K562 (cell line): ENCODE data around the gene AKAP12. TPM values are rescaled to one million over a fixed set of nuclear protein-coding genes. Genes with fewer than 3 reads are reported as not detected.

ENCODE experiments used
- ATAC-seq: fragments of 200-7000 bp; cut with Tn5 transposase; 3 replicates; pipeline ENCODE4 v1.9.1; 2020; ENCODE audit warnings: moderate library complexity
- BruUV-seq: library from RNA; stranded (reverse); fragments of 400-500 nt; replicated peaks from 2 replicates; lab custom pipeline; 2021; lab: Mats Ljungman, UMichigan
- CTCF ChIA-PET: fragments of 300-600 bp; formaldehyde crosslinking; extraction: SDS; loops from one replicate; lab custom pipeline; 2021; ENCODE audit warnings: low intra/inter-chr PET ratio; lab: Yijun Ruan, JAX
- POLR2A ChIA-PET: fragments of 300-600, 350-650 bp; sonication (Branson Sonifier 250); formaldehyde crosslinking; extraction: SDS; loops from one replicate; lab custom pipeline; 2021; ENCODE audit warnings: antibody characterized with exemption, inconsistent platforms; lab: Yijun Ruan, JAX
- DNase-seq, 4 experiments: peaks; one replicate each; pipeline versions ENCODE4 v3.0.0 to v3.0.0-alpha.2; 2011 to 2018; ENCODE audit warnings: low spot score in 3 of 4, mixed read lengths in 3 of 4; ENCODE audit errors: extremely low read depth in 1 of 4
- FAIRE-seq: peaks from 2 replicates; lab custom pipeline; 2011; peaks lifted over from hg19 to GRCh38; lab: Jason Lieb, UNC
- H2AFZ ChIP-seq: 2 replicates; pipeline ENCODE4 v1.6.0; 2011; ENCODE audit warnings: low read depth, low read length, control low read depth, inconsistent platforms
- H3K27ac ChIP-seq: fragments of 200-600 bp; 3 replicates; pipeline ENCODE4 v1.8.0; 2011; ENCODE audit warnings: low read depth, mild to moderate bottlenecking, control low read depth, inconsistent platforms, low read length, moderate library complexity, mixed read lengths; ENCODE audit errors: extremely low read depth
- H3K27me3 ChIP-seq, 2 experiments: fragments of 300-600 bp in 1 of 2; 2 replicates in 1 of 2; 3 replicates in 1 of 2; pipeline versions ENCODE4 v1.6.0 to v1.8.0; 2011; ENCODE audit warnings: inconsistent platforms in 2 of 2, low read length in 2 of 2, mild to moderate bottlenecking in 1 of 2, mixed read lengths in 1 of 2, moderate library complexity in 1 of 2; ENCODE audit not compliant: control insufficient read depth in 2 of 2, insufficient read depth in 2 of 2
- H3K36me3 ChIP-seq: fragments of 300-600 bp; 3 replicates; pipeline ENCODE4 v1.8.0; 2011; ENCODE audit warnings: mild to moderate bottlenecking, low read length, inconsistent platforms; ENCODE audit not compliant: control insufficient read depth, insufficient read depth
- H3K4me1 ChIP-seq, 2 experiments: fragments of 200-600 bp in 1 of 2; replicated peaks in 1 of 2; 2 replicates in 1 of 2; 3 replicates in 1 of 2; pipeline versions ENCODE4 v1.5.1 to v1.8.0; 2011; ENCODE audit warnings: inconsistent platforms in 2 of 2, low read length in 2 of 2, mild to moderate bottlenecking in 1 of 2, mixed read lengths in 1 of 2, moderate library complexity in 1 of 2; ENCODE audit not compliant: control insufficient read depth in 2 of 2, insufficient read depth in 2 of 2
- H3K4me2 ChIP-seq: 2 replicates; pipeline ENCODE4 v1.6.1; 2011; ENCODE audit warnings: low read length, control low read depth, inconsistent platforms, mixed read lengths; ENCODE audit not compliant: insufficient read depth
- H3K4me3 ChIP-seq: fragments of 200-600 bp; sonication (generic), shearing (Covaris generic); 2 replicates; pipeline ENCODE4 v1.5.1; 2016; ENCODE audit warnings: control low read depth, inconsistent platforms
- H3K79me2 ChIP-seq: fragments of 200-600 bp; 3 replicates; pipeline ENCODE4 v1.8.0; 2011; ENCODE audit warnings: low read length, inconsistent platforms; ENCODE audit not compliant: control insufficient read depth, insufficient read depth
- H3K9ac ChIP-seq, 2 experiments: 2 replicates each; pipeline versions ENCODE4 v1.6.0 to v1.6.1; 2011; ENCODE audit warnings: low read depth in 2 of 2, low read length in 2 of 2, control low read depth in 1 of 2, inconsistent platforms in 1 of 2, mild to moderate bottlenecking in 1 of 2, mixed read lengths in 1 of 2; ENCODE audit not compliant: insufficient read depth in 1 of 2
- H3K9me1 ChIP-seq: one replicate; pipeline ENCODE4 v1.6.0; 2011; ENCODE audit warnings: inconsistent platforms, mild to moderate bottlenecking, low read length, moderate library complexity; ENCODE audit not compliant: control insufficient read depth, insufficient read depth
- H3K9me3 ChIP-seq: replicated peaks from 2 replicates; pipeline ENCODE4 v1.5.1; 2011; ENCODE audit warnings: low read depth, low read length, inconsistent platforms; ENCODE audit not compliant: control insufficient read depth, insufficient read depth
- H4K20me1 ChIP-seq: replicated peaks from 2 replicates; pipeline ENCODE4 v1.6.1; 2011; ENCODE audit warnings: low read length, inconsistent platforms, mixed read lengths; ENCODE audit not compliant: control insufficient read depth, insufficient read depth
- CBX8 ChIP-seq: fragments of 200-600 bp; sonication (generic); IDR thresholded peaks from 2 replicates; pipeline ENCODE4 v1.6.1; 2012; ENCODE audit warnings: borderline replicate concordance, mixed run types, low read depth, mild to moderate bottlenecking, moderate library complexity, mixed read lengths, low read length, control low read depth, inconsistent platforms; ENCODE audit not compliant: poor library complexity, severe bottlenecking; ENCODE audit errors: extremely low read depth
- CUX1 ChIP-seq: fragments of 200-800 bp; sonication (Bioruptor generic); IDR thresholded peaks from 2 replicates; pipeline ENCODE4 v1.6.1; 2016; ENCODE audit warnings: missing genetic modification characterization, missing compliant biosample characterization
- FOXA1 ChIP-seq: fragments of 450-650 bp; IDR thresholded peaks from 2 replicates; pipeline ENCODE4 v1.6.1; 2016; ENCODE audit warnings: mild to moderate bottlenecking, borderline replicate concordance
- LCOR ChIP-seq: sonication (generic); formaldehyde crosslinking; IDR thresholded peaks from 2 replicates; pipeline ENCODE4 v1.8.0; 2022; ENCODE audit warnings: mild to moderate bottlenecking, missing genetic modification reagents
- MED1 ChIP-seq: sonication (generic); formaldehyde crosslinking; IDR thresholded peaks from 2 replicates; pipeline ENCODE4 v1.8.1; 2023; ENCODE audit warnings: missing genetic modification reagents, borderline replicate concordance
- NEUROD1 ChIP-seq: fragments of 150-350 bp; IDR thresholded peaks from 2 replicates; pipeline ENCODE4 v1.6.1; 2014; ENCODE audit warnings: borderline replicate concordance, low read length, low read depth; ENCODE audit not compliant: partially characterized antibody
- RBM22 ChIP-seq: fragments of 200-400 bp; formaldehyde crosslinking; IDR thresholded peaks from 2 replicates; pipeline ENCODE4 v1.6.1; 2018; ENCODE audit warnings: low read length, low read depth; ENCODE audit not compliant: poor library complexity, severe bottlenecking
- SREBF2 ChIP-seq: sonication (generic); formaldehyde crosslinking; IDR thresholded peaks from 2 replicates; pipeline ENCODE4 v1.4.0; 2020; ENCODE audit warnings: mild to moderate bottlenecking, missing genetic modification reagents
- ZC3H4 ChIP-seq: sonication (generic); formaldehyde crosslinking; IDR thresholded peaks from 2 replicates; pipeline ENCODE4 v1.9.0; 2021; ENCODE audit warnings: missing genetic modification reagents, borderline replicate concordance
- ZNF316 ChIP-seq: fragments of 450-650 bp; IDR thresholded peaks from 2 replicates; pipeline ENCODE4 v1.6.1; 2016
- whole genome bisulfite sequencing: fragments of 100-300 bp; shearing (Covaris generic); methylation state at CpG from one replicate; pipeline ENCODE4 v1.1.6; 2016; ENCODE audit warnings: low coverage, mixed read lengths; ENCODE audit not compliant: insufficient coverage; ENCODE audit errors: missing lambda C conversion rate; 5-methylcytosine and 5-hydroxymethylcytosine counted together
- in situ Hi-C: fragments of 300-500 bp; cut with MboI; formaldehyde crosslinking; loops from 4 replicates; pipeline ENCODE4 v1.15.0; 2018; ENCODE audit warnings: inconsistent platforms, mixed read lengths
- intact Hi-C: fragments of 100-400 bp; cut with micrococcal nuclease; formaldehyde crosslinking; loops from 2 replicates; pipeline ENCODE4 v1.14.2; 2022
- polyA plus RNA-seq, 8 experiments: library from polyadenylated mRNA; depleted of rRNA in 4 of 8; stranded (reverse) in 5 of 8; unstranded in 3 of 8; fragments of >200 nt; fragmentation: Nextera tagmentation in 2 of 8; fragmentation: Illumina TruSeq in 1 of 8; extraction: Ambion mirVana in 2 of 8; extraction: Trizol in 1 of 8; gene quantifications; 2 replicates each; pipeline versions ENCODE4 v1.2.1 to v1.2.3, GENCODE V29; 2011 to 2014; ENCODE audit warnings: inconsistent platforms in 1 of 8, missing spikeins in 1 of 8
- total RNA-seq, 7 experiments: library from RNA; depleted of rRNA in 6 of 7; stranded (reverse); fragments of >200 nt in 6 of 7; fragmentation: Illumina TruSeq in 2 of 7; extraction: Trizol in 2 of 7; gene quantifications; 2 replicates each; pipeline versions ENCODE4 v1.2.1 to v1.2.3, GENCODE V29; 2011 to 2021; ENCODE audit warnings: low replicate concordance in 1 of 7

Gene AKAP12
- total and polyA plus RNA-seq, 9 of the 15 experiments (the other 6 are each of a cell fraction or from before 2014, with no cell fraction given): 0.08 to 2.0 (median 0.62) TPM

- no peak for TF ChIP-seq SREBF2 (CRISPR knock-in tag)
- TF ChIP-seq RBM22: no peak
- TF ChIP-seq CUX1: no peak
- no peak for TF ChIP-seq ZC3H4 (CRISPR knock-in tag)
- TF ChIP-seq NEUROD1: no peak
- no peak for TF ChIP-seq MED1 (CRISPR knock-in tag)
- no peak for TF ChIP-seq FOXA1
- no peak for TF ChIP-seq LCOR (CRISPR knock-in tag)
- TF ChIP-seq ZNF316: peak; percentile 12; the same call in 1 of the 2 replicates
- TF ChIP-seq CBX8: peak; percentile 96
- in situ Hi-C loops: no loop called here
- Histone ChIP-seq H3K4me1 (no peaks in the 10 kb centered on the region; a peak in 1 of 5 replicates), H2AFZ (no peak overlapping the region), H3K27me3 (peaks cover 53 to 79% of the 10 kb centered on the region in 2 experiments), H3K4me3 (no peak overlapping the region), H3K9me3 (no peaks in the 10 kb centered on the region), H3K9ac (no peak overlapping the region), H3K9me1 (no peaks in the 10 kb centered on the region), H3K36me3 (no peaks in the 10 kb centered on the region), H3K27ac (no peak overlapping the region), H4K20me1 (no peaks in the 10 kb centered on the region), H3K79me2 (no peaks in the 10 kb centered on the region), H3K4me2 (no peak overlapping the region)
- ATAC-seq: no peak
- ChIA-PET POLR2A (interaction anchor here (0.6 to 1.1 kb wide), 3 partner anchors 9 to 20 kb away, joined by 3 read pairs; no protein-coding TSS in a partner anchor), CTCF (no interaction called here)
- 7% methylated on average over 12 of the region's 12 CpGs for WGBS
- FAIRE-seq: no peak
- no peak for DNase-seq
- no TSS peak for BruUV-seq
- intact Hi-C loops: no loop called here
These were observed 66.6 kb downstream of the AKAP12 start for GRCh38 chr6:151306269-151306783.
